Type B pancreatic cell (in vitro differentiated cells): Measurements from ENCODE around the gene PPFIBP2. TPM values are rescaled to one million over a fixed set of nuclear protein-coding genes. Genes with fewer than 3 reads are reported as not detected.

ENCODE experiments used
- DNase-seq: peaks from one replicate; pipeline ENCODE4 v3.0.0; 2021; ENCODE audit warnings: mixed read lengths; ENCODE audit not compliant: unreplicated experiment; ENCODE audit errors: extremely low spot score
- H3K27ac Mint-ChIP-seq: 2 replicates; pipeline ENCODE4 v1.8.0; 2021; ENCODE audit warnings: mild to moderate bottlenecking, mixed read lengths
- H3K27me3 Mint-ChIP-seq: 2 replicates; pipeline ENCODE4 v1.8.0; 2021; ENCODE audit warnings: mixed read lengths
- H3K36me3 Mint-ChIP-seq: 2 replicates; pipeline ENCODE4 v1.8.0; 2021; ENCODE audit warnings: mixed read lengths
- H3K4me1 Mint-ChIP-seq: one replicate; pipeline ENCODE4 v1.8.0; 2021; ENCODE audit warnings: mixed read lengths; ENCODE audit not compliant: unreplicated experiment
- H3K4me3 Mint-ChIP-seq: 2 replicates; pipeline ENCODE4 v1.8.0; 2021; ENCODE audit warnings: mild to moderate bottlenecking, mixed read lengths
- H3K9me3 Mint-ChIP-seq: 2 replicates; pipeline ENCODE4 v1.8.0; 2021; ENCODE audit warnings: mixed read lengths
- CTCF ChIP-seq: fragments of 200-600 bp; sonication (generic); conservative IDR thresholded peaks from 2 replicates; pipeline ENCODE4 v1.5.0; 2021; ENCODE audit warnings: antibody characterized with exemption, mild to moderate bottlenecking
- total RNA-seq: library from RNA; stranded (reverse); gene quantifications from 2 replicates; pipeline ENCODE4 v1.2.1, GENCODE V29; 2021; ENCODE audit warnings: low replicate concordance

PPFIBP2 gene
- total RNA-seq, 1 donor from 2014 or later: 70.7 TPM

GRCh38 chr11:7486781-7487140 lies 27.0 kb upstream of the PPFIBP2 start:
- TF ChIP-seq CTCF: no peak
- peaks cover 18% of the 10 kb centered on the region for H3K4me1 Mint-ChIP-seq
- peak overlapping the region; percentile 68 for H3K4me3 Mint-ChIP-seq
- no peak overlapping the region for H3K27ac Mint-ChIP-seq
- peaks cover 5% of the 10 kb centered on the region for H3K9me3 Mint-ChIP-seq
- no peaks in the 10 kb centered on the region for H3K27me3 Mint-ChIP-seq
- H3K36me3 Mint-ChIP-seq: peaks cover 8% of the 10 kb centered on the region
- no peak for DNase-seq

- Mint-ChIP-seq H3K9me3 (peaks cover 5% of the 10 kb centered on the region), H3K27ac (no peak overlapping the region), H3K4me3 (no peak overlapping the region), H3K36me3 (peaks cover 8% of the 10 kb centered on the region), H3K4me1 (peaks cover 18% of the 10 kb centered on the region), H3K27me3 (no peaks in the 10 kb centered on the region)
- no peak for DNase-seq
- no peak for TF ChIP-seq CTCF
Observed at GRCh38 chr11:7487360-7487759, 26.4 kb upstream of the PPFIBP2 start.

- no peak for TF ChIP-seq CTCF
- no peak overlapping the region for H3K27ac Mint-ChIP-seq
- peaks cover 8% of the 10 kb centered on the region for H3K36me3 Mint-ChIP-seq
- no peak for DNase-seq
- H3K27me3 Mint-ChIP-seq: no peaks in the 10 kb centered on the region
- peaks cover 5% of the 10 kb centered on the region for H3K9me3 Mint-ChIP-seq
- H3K4me1 Mint-ChIP-seq: peaks cover 18% of the 10 kb centered on the region
- no peak overlapping the region for H3K4me3 Mint-ChIP-seq
Observed at GRCh38 chr11:7488681-7489080, 25.1 kb upstream of the PPFIBP2 start.

GRCh38 chr11:7489376-7489775 lies 24.4 kb upstream of the PPFIBP2 start:
- peaks cover 8% of the 10 kb centered on the region for H3K36me3 Mint-ChIP-seq
- H3K9me3 Mint-ChIP-seq: peaks cover 5% of the 10 kb centered on the region
- H3K27ac Mint-ChIP-seq: no peak overlapping the region
- H3K4me3 Mint-ChIP-seq: no peak overlapping the region
- H3K27me3 Mint-ChIP-seq: no peaks in the 10 kb centered on the region
- DNase-seq: no peak
- peaks cover 13% of the 10 kb centered on the region for H3K4me1 Mint-ChIP-seq
- no peak for TF ChIP-seq CTCF

- no peak for DNase-seq
- Mint-ChIP-seq H3K4me1 (peaks cover 8% of the 10 kb centered on the region), H3K27ac (no peak overlapping the region), H3K9me3 (peaks cover 5% of the 10 kb centered on the region), H3K36me3 (peaks cover 8% of the 10 kb centered on the region), H3K27me3 (no peaks in the 10 kb centered on the region), H3K4me3 (no peak overlapping the region)
- no peak for TF ChIP-seq CTCF
Observed at GRCh38 chr11:7490054-7490453, 23.7 kb upstream of the PPFIBP2 start.

- DNase-seq: no peak
- no peak for TF ChIP-seq CTCF
- Mint-ChIP-seq H3K9me3 (peaks cover 5% of the 10 kb centered on the region), H3K27me3 (no peaks in the 10 kb centered on the region), H3K36me3 (peaks cover 8% of the 10 kb centered on the region), H3K4me1 (peaks cover 4% of the 10 kb centered on the region), H3K27ac (no peak overlapping the region), H3K4me3 (no peak overlapping the region)
Observed at GRCh38 chr11:7490535-7490934, 23.3 kb upstream of the PPFIBP2 start.
